ENCODE results near the gene CDC42EP3.

- TF ChIP-seq CTCF (IDR thresholded peaks at IDR 0.05; ENCODE audit: borderline replicate concordance, extremely low read depth, low read length, poor library complexity, severe bottlenecking) = no peak
- TF ChIP-seq EZH2 (IDR thresholded peaks at IDR 0.05; ENCODE audit: borderline replicate concordance, low read depth, low read length, severe bottlenecking) = no peak
These were observed 35.7 kb downstream of the CDC42EP3 start for GRCh38 chr2:37635504-37636380.

Measured in DND-41 (cell line).